Fibroblast of pulmonary artery (primary cell): ENCODE data around the gene EN2.

Experiments
- DNase-seq: peaks from one replicate; pipeline ENCODE4 v3.0.0-alpha.2; 2010; ENCODE audit warnings: low read depth
- H3K4me3 ChIP-seq: replicated peaks from 2 replicates; pipeline ENCODE4 v1.5.1; 2011; ENCODE audit warnings: low read depth, mild to moderate bottlenecking, control low read depth, low read length, moderate library complexity
- CTCF ChIP-seq: IDR thresholded peaks from 2 replicates; pipeline ENCODE4 v1.5.1; 2011; ENCODE audit warnings: mild to moderate bottlenecking, control low read depth, low read length, inconsistent platforms; ENCODE audit errors: missing control alignments

Gene EN2

GRCh38 chr7:155470186-155470487 lies 12.2 kb downstream of the EN2 start:
- no peak overlapping the region for H3K4me3 ChIP-seq
- DNase-seq = no peak
- no peak for TF ChIP-seq CTCF

GRCh38 chr7:155470686-155471638 lies 13.0 kb downstream of the EN2 start:
- no peak overlapping the region for H3K4me3 ChIP-seq
- no peak for TF ChIP-seq CTCF
- no peak for DNase-seq

GRCh38 chr7:155471718-155472117 lies 13.8 kb downstream of the EN2 start:
- no peak for DNase-seq
- TF ChIP-seq CTCF = no peak
- H3K4me3 ChIP-seq = no peak overlapping the region

GRCh38 chr7:155477476-155477875 lies 19.5 kb downstream of the EN2 start:
- TF ChIP-seq CTCF = no peak
- no peak overlapping the region for H3K4me3 ChIP-seq
- DNase-seq = no peak

GRCh38 chr7:155481764-155482163 lies 23.8 kb downstream of the EN2 start:
- DNase-seq = no peak
- H3K4me3 ChIP-seq = no peak overlapping the region
- TF ChIP-seq CTCF = no peak

GRCh38 chr7:155482511-155483183 lies 24.7 kb downstream of the EN2 start:
- no peak for DNase-seq
- no peak overlapping the region for H3K4me3 ChIP-seq
- no peak for TF ChIP-seq CTCF
